ENCODE data around the gene CAPZB.

Gene CAPZB

DNA sequence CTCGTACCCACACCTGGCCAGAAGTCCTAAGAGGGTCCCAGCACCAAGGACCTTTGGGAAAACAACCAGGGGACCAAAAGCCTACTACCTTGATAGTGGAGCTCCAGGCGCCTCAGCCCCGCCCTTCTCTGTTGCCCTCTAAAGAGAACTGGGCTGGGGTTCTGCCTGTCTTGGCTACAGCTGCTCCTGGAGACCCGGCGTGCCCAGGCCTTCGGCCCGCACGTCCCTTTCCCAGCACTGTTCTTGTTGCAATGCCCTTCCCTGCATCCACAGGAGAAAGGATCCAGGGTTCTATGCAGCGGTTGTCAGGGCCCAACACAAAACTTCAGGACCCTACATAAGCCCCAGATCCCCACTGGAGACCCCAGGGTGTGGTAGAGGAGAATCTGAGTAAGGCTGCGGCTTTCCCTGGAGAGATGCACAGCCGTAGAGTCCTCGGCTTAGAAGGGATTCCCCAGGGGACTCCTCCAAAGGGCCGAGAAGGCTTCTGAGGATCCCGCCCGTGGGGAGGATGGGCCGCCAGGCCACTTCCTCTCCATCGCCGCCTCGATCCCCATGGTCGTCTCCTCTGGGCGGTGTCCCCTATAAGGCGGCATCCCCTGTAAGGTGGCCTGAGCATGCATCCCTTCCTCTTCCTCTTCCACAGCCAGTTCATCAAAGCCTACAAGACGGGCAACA lies 161.2 kb downstream of the CAPZB start:
- no peak overlapping the region for H2AFZ ChIP-seq (ENCODE audit: low read depth, low read length)
- peaks cover 48% of the 10 kb centered on the region for H3K36me3 ChIP-seq (ENCODE audit: insufficient read depth, low read length)
- no peak overlapping the region for H3K4me3 ChIP-seq (ENCODE audit: low read length)
- H3K9me3 ChIP-seq (ENCODE audit: low read length): no peaks in the 10 kb centered on the region
- H3K27me3 ChIP-seq (ENCODE audit: insufficient read depth, low read length): no peaks in the 10 kb centered on the region
- no peaks in the 10 kb centered on the region for H3K4me1 ChIP-seq (ENCODE audit: insufficient read depth, low read length)

DNA sequence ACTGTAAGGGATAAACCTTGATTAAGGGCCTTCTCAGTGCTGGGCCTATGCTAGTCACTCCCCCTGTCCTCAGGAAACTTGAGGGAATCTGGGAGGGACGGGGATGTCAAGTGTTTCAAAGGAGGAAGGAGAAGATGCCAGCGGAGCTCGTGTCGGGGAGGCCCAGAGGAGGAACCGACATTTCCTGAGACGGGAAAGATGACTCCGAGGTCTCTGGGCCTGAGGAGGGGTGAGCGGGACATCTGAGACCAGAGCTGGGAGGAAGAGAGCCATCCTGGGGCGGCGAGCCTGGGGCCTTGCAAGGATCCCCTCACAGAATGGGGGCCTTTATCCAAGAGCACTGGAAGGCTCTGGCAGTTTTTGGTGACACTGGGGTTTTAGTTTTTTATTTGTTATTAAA lies 162.9 kb downstream of the CAPZB start:
- H3K27me3 ChIP-seq (ENCODE audit: insufficient read depth, low read length): no peaks in the 10 kb centered on the region
- no peaks in the 10 kb centered on the region for H3K4me1 ChIP-seq (ENCODE audit: insufficient read depth, low read length)
- no peak overlapping the region for H2AFZ ChIP-seq (ENCODE audit: low read depth, low read length)
- peaks cover 49% of the 10 kb centered on the region for H3K36me3 ChIP-seq (ENCODE audit: insufficient read depth, low read length)
- no peak overlapping the region for H3K4me3 ChIP-seq (ENCODE audit: low read length)
- no peaks in the 10 kb centered on the region for H3K9me3 ChIP-seq (ENCODE audit: low read length)

DNA sequence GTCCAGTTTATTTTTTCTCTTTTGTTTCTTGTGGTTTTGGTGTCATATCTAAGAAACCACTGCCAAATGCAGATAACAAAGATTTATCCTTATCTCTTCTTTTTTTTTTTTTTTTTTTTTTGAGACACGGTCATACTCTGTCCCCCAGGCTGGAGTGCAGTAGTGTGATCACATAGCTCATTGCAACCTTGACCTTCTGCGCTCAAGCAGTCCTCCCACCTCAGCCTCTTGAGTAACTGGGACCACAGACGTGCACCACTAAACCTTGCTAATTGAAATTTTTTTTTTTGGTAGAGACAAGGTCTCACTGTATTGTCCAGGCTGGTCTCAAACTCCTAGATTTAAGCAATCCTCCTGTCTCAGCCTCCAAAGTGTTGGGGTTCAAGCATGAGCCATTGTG lies 164.3 kb downstream of the CAPZB start:
- H3K4me3 ChIP-seq (ENCODE audit: low read length): no peak overlapping the region
- H3K36me3 ChIP-seq (ENCODE audit: insufficient read depth, low read length): peaks cover 41% of the 10 kb centered on the region
- H3K4me1 ChIP-seq (ENCODE audit: insufficient read depth, low read length): no peaks in the 10 kb centered on the region
- H2AFZ ChIP-seq (ENCODE audit: low read depth, low read length): no peak overlapping the region
- no peaks in the 10 kb centered on the region for H3K27me3 ChIP-seq (ENCODE audit: insufficient read depth, low read length)
- no peaks in the 10 kb centered on the region for H3K9me3 ChIP-seq (ENCODE audit: low read length)

DNA sequence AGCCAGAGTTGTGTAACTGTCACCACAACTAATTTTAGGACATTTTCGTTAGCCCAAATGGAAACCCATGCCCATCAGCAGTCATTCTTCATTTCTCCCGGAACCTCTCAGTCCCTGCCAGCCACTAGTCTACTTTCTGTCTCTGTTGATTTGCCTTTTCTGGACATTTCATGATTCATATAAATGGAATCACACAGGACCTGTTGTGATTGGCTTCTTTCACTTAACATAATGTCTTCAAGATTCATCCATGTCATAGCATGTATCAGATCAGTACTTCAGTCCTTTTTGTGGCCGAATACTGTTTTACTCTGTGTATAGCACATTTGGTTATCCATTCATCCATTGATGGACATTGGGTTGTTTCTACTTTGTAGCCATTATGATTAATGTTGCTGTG lies 166.1 kb downstream of the CAPZB start:
- Histone ChIP-seq H2AFZ (ENCODE audit: low read depth, low read length) (no peak overlapping the region), H3K27me3 (ENCODE audit: insufficient read depth, low read length) (no peaks in the 10 kb centered on the region)

DNA sequence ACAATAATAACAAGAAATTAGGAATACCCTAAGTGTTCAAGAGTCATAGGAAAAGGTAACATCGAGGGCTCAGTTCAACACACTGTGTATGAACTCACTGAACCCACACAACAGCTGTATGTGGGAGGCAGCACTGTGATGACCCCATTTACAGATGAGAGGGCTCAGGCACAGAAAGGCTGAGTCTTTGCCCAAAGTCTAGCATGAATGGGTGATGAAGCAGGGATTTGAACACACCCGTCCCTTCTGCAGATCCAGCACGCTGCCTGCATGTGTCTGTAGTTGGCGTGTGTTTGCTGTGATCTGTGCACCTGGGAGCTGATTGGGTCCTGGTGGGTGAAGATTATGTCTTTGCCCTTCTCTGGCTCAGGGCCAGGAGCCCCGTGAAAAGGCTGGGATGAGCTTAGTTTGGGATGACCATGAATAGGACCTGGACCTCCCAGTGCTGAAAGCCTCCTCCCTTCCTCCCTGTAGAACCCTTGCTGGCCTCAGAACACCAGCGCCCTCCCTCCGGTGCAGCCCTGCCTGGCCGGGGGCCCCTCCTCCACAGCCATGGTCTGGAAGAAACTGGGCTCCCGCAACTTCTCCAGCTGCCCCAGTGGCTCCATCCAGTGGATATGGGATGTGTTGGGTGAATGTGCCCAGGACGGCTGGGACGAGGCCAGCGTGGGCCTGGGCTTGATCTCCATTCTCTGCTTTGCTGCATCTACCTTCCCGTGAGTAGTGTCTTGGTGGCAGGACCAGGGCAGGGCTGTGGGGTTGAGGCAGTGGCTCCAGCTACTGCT lies 168.0 kb downstream of the CAPZB start:
- Histone ChIP-seq H3K4me3 (ENCODE audit: low read length) (no peak overlapping the region), H3K9me3 (ENCODE audit: low read length) (no peaks in the 10 kb centered on the region), H3K27me3 (ENCODE audit: insufficient read depth, low read length) (no peaks in the 10 kb centered on the region), H3K4me1 (ENCODE audit: insufficient read depth, low read length) (peaks cover 11% of the 10 kb centered on the region), H3K36me3 (ENCODE audit: insufficient read depth, low read length) (peaks cover 22% of the 10 kb centered on the region), H2AFZ (ENCODE audit: low read depth, low read length) (no peak overlapping the region)

More for the DNA sequence above, 166.1 kb downstream of the CAPZB start:
- H3K9me3 ChIP-seq (ENCODE audit: low read length): no peaks in the 10 kb centered on the region
- H3K36me3 ChIP-seq (ENCODE audit: insufficient read depth, low read length): peaks cover 29% of the 10 kb centered on the region
- no peaks in the 10 kb centered on the region for H3K4me1 ChIP-seq (ENCODE audit: insufficient read depth, low read length)
- H3K4me3 ChIP-seq (ENCODE audit: low read length): no peak overlapping the region

DNA sequence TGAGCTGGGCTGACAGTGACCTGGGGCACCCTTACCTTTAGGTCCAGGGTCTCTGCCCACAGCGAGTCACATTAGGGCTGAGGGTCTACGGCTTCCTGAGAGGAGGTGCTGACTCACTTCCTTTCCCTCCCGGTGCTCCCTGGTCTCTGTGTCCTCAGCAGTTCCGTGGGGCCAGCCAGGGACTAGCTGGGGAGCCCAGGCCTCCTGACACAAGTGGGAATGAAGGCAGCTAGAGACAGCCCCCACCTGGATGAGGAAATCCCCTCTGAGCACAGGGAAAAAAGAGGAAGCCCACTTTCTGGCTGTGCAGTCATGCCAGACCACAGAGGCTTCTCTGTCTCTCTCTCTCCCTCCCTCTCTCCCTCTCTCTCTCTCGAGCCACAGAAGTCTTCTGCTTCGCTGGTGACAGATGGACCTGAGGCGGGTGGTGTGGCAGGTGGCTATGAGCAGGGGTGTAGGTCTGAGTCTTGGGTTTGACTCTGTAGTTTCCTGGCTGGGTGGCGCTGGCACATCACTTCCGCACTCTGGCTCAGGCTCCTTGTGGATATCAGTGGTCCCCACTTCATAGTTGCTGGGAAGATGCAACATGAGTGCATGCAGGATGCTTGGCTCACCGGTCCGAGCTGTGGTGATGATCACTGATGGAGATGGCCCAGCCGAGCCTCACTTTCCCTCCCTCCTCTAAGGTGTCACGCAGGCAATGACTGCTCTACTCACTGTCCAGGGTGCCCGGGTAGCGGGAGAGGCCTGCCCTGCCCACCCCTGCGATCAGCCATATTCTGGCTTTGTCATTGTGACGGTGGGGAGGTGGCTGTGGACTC lies 169.8 kb downstream of the CAPZB start:
- H3K9me3 ChIP-seq (ENCODE audit: low read length): no peaks in the 10 kb centered on the region
- peaks cover 21% of the 10 kb centered on the region for H3K4me1 ChIP-seq (ENCODE audit: insufficient read depth, low read length)
- H3K27me3 ChIP-seq (ENCODE audit: insufficient read depth, low read length): no peaks in the 10 kb centered on the region
- no peak overlapping the region for H3K4me3 ChIP-seq (ENCODE audit: low read length)
- no peak overlapping the region for H2AFZ ChIP-seq (ENCODE audit: low read depth, low read length)
- H3K36me3 ChIP-seq (ENCODE audit: insufficient read depth, low read length): peaks cover 17% of the 10 kb centered on the region

DNA sequence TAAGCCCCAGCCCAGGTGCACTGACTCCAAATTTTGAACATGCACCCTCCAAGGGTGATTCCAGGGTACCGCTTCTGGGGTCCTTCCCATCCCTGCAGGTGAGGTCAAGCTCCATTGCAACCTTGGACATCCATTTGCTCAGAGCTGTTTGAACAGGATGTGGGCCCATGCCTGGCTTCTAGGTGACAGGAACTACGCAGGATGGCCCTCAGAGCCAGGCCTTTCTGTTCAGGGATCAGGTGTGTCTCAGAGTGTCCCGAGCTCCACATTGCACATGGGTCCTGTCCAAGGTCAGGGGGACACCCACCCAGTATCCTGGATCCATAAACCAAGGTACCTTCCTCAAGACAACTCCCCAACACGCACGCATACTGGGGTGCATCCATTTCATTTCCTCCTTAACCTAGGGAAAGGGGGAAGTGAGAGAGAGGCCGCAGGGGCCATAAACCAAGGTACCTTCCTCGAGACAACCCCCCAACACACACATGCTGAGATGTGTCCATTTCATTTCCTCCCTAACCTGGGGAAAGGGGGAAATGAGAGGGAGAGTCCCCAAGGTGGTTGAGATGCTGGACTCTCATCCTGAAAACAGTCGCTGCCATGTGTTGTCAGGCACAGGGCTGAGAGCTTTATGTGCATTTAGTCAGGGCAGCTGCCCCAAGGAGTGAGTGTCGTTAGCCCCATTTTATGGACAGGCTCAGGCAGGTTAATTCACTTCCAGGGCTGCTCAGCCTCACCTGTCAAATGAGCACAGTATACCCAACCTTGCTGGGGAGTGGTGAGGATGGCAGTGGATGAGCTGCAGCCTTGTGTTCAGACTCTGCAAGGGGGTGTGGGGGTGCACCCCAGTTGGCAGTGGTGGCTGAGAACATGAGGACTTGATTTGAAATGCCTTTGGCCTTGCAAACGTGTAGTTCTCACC lies 171.1 kb downstream of the CAPZB start:
- Histone ChIP-seq H3K4me1 (ENCODE audit: insufficient read depth, low read length) (peaks cover 23% of the 10 kb centered on the region), H3K4me3 (ENCODE audit: low read length) (no peak overlapping the region), H3K9me3 (ENCODE audit: low read length) (no peaks in the 10 kb centered on the region), H3K36me3 (ENCODE audit: insufficient read depth, low read length) (peaks cover 15% of the 10 kb centered on the region), H2AFZ (ENCODE audit: low read depth, low read length) (no peak overlapping the region), H3K27me3 (ENCODE audit: insufficient read depth, low read length) (no peaks in the 10 kb centered on the region)

DNA sequence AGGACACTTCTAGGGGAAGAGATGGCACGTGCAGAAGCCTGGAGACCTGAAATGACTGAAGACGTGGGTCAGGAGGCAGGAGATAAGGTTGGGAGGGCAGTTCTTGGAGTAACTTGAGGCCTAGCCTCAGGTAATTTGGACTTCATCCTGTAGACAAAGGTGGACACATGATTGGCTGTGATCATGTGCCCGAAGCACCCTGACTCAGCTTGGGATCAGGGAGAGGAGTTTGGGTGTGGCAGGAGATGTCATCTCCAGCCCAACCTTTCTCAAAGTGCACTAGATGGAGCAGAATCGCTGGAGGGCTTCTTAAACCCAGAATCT lies 171.7 kb downstream of the CAPZB start:
- no peaks in the 10 kb centered on the region for H3K27me3 ChIP-seq (ENCODE audit: insufficient read depth, low read length)
- H3K9me3 ChIP-seq (ENCODE audit: low read length): no peaks in the 10 kb centered on the region
- peaks cover 19% of the 10 kb centered on the region for H3K36me3 ChIP-seq (ENCODE audit: insufficient read depth, low read length)
- no peak overlapping the region for H2AFZ ChIP-seq (ENCODE audit: low read depth, low read length)
- H3K4me1 ChIP-seq (ENCODE audit: insufficient read depth, low read length): peaks cover 23% of the 10 kb centered on the region
- peak overlapping the region; percentile 85 for H3K4me3 ChIP-seq (ENCODE audit: low read length)

DNA sequence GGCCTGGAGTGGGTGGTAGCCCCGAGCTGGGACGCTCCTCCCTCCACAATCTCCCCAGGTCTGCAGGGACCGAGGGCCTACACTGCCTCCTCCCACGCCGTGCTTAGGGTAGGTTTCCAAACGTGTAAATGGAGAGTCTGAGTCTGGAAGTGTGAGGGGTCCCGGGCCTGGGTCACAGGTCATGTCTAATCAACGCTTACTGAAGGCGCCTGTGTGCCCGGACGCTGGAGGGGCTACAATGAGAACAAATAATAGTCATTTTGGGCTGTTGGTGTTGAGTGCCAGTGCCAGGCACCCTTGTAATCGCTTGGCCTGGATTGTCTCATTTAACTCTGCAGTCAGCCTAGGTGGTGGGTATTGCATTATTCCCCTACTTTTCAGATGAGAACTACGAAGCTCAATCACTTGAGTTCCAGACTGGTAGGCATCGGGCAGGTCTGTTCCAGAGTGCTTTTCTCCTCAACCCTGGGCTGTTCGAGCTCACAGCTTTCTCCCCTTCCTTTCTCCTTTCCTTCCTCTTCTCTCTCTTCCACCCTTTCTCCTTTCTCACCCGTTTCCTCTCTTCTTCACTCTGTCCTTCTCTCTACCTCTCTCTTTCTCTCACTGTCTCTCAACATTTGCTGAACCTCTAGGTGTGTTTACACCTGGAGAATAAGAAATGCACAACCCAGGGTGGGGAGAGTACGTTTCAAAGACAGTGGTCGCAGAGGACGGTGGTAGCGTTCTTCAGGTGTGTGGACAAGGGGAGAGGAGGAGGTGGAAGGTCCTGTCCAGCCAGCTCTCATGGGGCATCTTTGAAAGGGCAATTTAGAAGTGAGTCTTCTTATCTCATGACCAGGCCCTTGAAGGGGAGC lies 172.3 kb downstream of the CAPZB start:
- Histone ChIP-seq H3K4me3 (ENCODE audit: low read length) (peak overlapping the region; percentile 85), H2AFZ (ENCODE audit: low read depth, low read length) (peak overlapping the region; percentile 80), H3K36me3 (ENCODE audit: insufficient read depth, low read length) (peaks cover 20% of the 10 kb centered on the region), H3K27me3 (ENCODE audit: insufficient read depth, low read length) (no peaks in the 10 kb centered on the region), H3K9me3 (ENCODE audit: low read length) (no peaks in the 10 kb centered on the region), H3K4me1 (ENCODE audit: insufficient read depth, low read length) (peaks cover 23% of the 10 kb centered on the region)

DNA sequence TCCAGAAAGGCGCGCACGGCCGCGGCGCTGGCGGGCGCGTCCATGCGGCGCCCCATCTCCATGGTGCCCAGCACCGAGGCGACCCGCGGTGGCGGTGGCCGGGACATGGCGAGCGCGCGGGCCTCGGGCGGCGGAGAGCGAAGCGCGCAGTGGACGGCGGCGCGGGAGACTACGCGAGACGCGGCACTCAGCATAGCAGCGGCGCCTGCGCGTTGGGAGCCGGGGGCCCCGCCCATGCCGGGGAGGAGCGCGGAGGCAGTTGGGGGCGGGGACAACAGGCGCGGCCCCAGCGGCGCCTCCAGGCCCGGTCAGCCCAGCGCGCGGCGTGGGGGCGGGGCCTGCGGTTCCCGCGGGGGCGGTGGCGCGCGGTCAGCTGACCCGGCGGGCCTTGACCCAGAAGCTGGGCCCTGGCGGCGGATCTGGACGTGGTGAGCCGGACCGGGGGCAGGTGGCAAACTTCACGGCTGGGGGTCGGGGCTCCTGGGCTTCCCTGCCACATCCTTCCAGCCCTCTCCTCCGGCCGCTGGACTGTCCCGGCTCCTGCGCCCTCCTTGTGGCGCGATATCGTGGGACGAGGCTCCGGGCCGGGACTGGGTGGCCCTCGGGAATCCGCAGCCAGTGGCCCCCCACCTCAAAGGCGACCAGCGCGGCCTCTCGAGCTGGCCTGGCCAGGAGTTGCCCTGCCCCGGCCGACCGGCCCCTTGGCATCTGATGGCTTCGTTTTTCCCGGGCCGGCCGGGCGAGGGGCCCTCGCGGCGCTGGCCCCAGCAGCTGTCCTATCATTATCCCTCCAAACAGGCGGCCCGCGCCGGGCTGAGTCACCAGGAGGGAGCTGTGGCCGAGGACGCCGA lies 173.2 kb downstream of the CAPZB start, which contains the start of the genes AKR7A2 and SLC66A1:
Gene AKR7A2, minus strand, starts transcription at position 214 of the 851 bp plus-strand sequence. Its CDS starts 20 bp downstream, at position 194.
Gene SLC66A1, plus strand, starts transcription at position 396 of the 851 bp plus-strand sequence. CDS start 5,352 bp downstream, outside the sequence.
- Histone ChIP-seq H3K36me3 (ENCODE audit: insufficient read depth, low read length) (peaks cover 20% of the 10 kb centered on the region), H3K4me3 (ENCODE audit: low read length) (peak within 1 kb of the TSS; percentile 85), H3K4me1 (ENCODE audit: insufficient read depth, low read length) (peaks cover 23% of the 10 kb centered on the region), H3K9me3 (ENCODE audit: low read length) (no peaks in the 10 kb centered on the region), H3K27me3 (ENCODE audit: insufficient read depth, low read length) (no peaks in the 10 kb centered on the region), H2AFZ (ENCODE audit: low read depth, low read length) (peak within 1 kb of the TSS; percentile 80)

DNA sequence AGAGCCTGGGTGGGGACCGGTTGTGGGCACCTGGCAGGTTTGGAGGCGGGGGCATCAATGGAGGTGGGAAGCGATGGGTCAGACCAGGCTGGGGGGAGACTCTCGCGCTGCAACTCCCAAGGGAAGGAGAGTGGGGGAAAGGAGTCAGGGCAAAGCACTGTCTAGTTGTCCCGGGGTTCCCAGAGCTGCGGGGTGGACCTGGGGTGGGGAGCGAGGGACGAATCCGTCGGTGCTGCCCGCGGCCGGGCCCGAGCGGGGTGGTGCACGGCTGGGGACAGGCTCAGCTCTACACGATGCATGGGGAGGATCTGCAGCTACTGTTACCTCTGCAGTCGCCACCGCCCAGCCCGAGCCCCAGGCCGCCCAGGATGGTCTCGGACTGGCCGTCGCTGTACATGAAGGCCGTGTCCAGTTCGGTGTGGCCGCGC lies 173.8 kb downstream of the CAPZB start:
- Histone ChIP-seq H3K4me1 (ENCODE audit: insufficient read depth, low read length) (peaks cover 23% of the 10 kb centered on the region), H3K27me3 (ENCODE audit: insufficient read depth, low read length) (no peaks in the 10 kb centered on the region), H3K36me3 (ENCODE audit: insufficient read depth, low read length) (peaks cover 24% of the 10 kb centered on the region), H3K4me3 (ENCODE audit: low read length) (peak overlapping the region; percentile 85), H3K9me3 (ENCODE audit: low read length) (no peaks in the 10 kb centered on the region), H2AFZ (ENCODE audit: low read depth, low read length) (peak overlapping the region; percentile 80)

Data from neuron (in vitro differentiated cells).